ENCODE results near the gene SLC35F6.
"Not testable (repeated sequence)": the region's sequence is repeated elsewhere in the genome, so short reads cannot be mapped to it uniquely, and the experiment has no call there.

Gene SLC35F6

DNA sequence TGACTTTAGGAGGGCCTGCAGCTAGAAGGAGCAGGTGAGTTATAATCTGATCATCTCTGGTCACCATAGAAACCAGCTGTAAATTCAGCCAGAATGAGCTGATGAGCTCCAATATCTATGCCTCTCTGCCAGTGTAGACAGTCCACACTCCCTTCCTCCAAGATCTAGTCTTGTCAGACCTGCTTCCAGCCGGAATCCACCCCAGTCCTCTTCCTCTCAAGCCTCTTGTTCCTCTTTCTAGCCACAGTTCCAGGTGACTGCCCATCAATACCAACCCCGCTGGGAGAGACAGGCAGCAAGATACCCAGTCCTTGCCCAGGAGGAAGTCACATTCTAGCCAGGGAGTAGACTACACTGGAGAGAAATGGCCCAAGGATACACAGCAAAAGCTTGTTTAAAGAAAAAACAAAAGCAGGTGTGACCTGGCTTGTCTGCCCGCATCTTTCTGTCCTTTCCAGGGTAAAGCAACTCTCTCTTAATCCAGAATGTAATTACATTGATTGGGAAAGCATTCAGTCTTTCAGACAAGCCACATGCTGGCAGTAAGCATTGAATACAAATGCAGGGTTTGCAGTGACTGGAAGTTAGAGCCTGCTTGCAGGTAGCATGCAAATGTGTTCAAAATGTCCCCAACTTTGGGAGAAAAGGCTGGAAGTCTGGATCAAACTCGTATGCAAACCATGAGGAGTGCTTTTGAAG lies 9.0 kb upstream of the SLC35F6 start:
- Histone ChIP-seq H3K36me3 (no peaks in the 10 kb centered on the region), H3K27ac (peak overlapping the region; percentile 71), H3K27me3 (ENCODE audit: insufficient read depth, low read depth, severe bottlenecking) (no peaks in the 10 kb centered on the region), H3K4me3 (ENCODE audit: low read depth, low read length) (no peak overlapping the region), H3K9me3 (ENCODE audit: severe bottlenecking) (no peaks in the 10 kb centered on the region)
- no peak for DNase-seq
- TF ChIP-seq, protein P1, sequence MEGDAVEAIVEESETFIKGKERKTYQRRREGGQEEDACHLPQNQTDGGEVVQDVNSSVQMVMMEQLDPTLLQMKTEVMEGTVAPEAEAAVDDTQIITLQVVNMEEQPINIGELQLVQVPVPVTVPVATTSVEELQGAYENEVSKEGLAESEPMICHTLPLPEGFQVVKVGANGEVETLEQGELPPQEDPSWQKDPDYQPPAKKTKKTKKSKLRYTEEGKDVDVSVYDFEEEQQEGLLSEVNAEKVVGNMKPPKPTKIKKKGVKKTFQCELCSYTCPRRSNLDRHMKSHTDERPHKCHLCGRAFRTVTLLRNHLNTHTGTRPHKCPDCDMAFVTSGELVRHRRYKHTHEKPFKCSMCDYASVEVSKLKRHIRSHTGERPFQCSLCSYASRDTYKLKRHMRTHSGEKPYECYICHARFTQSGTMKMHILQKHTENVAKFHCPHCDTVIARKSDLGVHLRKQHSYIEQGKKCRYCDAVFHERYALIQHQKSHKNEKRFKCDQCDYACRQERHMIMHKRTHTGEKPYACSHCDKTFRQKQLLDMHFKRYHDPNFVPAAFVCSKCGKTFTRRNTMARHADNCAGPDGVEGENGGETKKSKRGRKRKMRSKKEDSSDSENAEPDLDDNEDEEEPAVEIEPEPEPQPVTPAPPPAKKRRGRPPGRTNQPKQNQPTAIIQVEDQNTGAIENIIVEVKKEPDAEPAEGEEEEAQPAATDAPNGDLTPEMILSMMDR (IDR thresholded peaks at IDR 0.05; ENCODE audit: low read depth, low read length), result no peak

DNA sequence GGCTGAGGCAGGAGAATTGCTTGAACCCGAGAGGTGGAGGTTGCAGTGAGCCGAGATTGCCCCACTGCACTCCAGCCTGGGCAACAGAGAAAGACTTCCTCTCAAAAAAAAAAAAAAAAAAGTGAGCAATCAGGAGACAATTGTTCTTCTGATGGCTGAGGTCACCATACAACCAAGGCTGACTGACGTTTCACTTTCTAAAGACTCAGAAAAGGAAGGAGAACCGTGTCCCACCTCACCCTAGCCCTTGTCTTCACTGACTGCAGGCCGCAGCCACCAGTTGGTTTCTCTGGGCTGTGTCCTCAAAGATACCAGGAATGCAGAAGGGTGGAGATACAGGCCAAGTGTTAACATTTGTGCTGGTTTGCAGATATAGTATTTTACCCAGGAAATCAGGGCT lies 7.7 kb upstream of the SLC35F6 start:
- Histone ChIP-seq H3K4me3 (ENCODE audit: low read depth, low read length) (no peak overlapping the region), H3K9me3 (ENCODE audit: severe bottlenecking) (no peaks in the 10 kb centered on the region), H3K27me3 (ENCODE audit: insufficient read depth, low read depth, severe bottlenecking) (no peaks in the 10 kb centered on the region), H3K36me3 (no peaks in the 10 kb centered on the region), H3K27ac (no peak overlapping the region)
- TF ChIP-seq, protein P1 (IDR thresholded peaks at IDR 0.05; ENCODE audit: low read depth, low read length), result no peak
- DNase-seq, result no peak

DNA sequence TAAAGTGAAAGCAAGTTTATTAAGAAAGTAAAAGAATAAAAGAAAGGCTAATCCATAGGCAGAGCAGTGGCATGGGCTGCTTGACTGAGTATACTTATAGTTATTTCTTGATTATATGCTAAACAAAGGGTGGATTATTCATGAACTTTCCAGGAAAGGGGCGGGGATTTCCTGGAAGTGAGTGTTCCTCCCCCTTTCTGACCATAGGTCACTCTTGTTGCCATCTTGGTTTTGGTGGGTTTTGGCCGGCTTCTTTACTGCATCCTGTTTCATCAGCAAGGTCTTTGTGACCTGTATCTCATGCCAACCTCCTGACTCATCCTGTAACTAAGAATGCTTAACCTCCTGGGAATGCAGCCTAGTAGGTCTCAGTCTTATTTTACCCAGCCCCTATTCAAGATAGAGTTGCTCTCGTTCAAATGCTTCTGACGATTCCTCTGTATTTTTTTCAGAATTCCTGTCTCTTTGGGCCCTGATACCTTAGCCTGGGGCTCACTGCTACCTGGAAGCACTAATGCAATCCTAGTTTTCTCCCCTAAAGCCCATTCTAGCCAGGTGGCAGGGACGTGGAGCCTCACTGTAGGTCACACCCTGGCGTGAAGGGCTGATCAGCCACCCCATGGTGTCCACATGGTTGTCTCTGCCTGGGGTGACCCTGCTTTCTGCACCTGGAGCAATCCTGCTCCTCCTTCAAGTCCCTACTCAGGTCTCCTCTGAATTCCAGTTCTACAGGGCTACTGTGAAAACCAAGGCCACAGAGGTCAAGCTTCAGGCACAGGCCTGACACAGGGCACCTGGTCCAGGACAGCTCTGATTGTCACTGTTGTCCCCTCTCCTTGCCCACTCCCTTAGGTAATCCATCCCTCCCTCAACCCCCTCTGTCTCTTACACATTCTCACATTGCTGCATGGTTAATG lies 6.0 kb upstream of the SLC35F6 start:
- Histone ChIP-seq H3K9me3 (ENCODE audit: severe bottlenecking) (peaks cover under 1% of the 10 kb centered on the region), H3K36me3 (no peaks in the 10 kb centered on the region), H3K27ac (no peak overlapping the region), H3K4me3 (ENCODE audit: low read depth, low read length) (no peak overlapping the region), H3K27me3 (ENCODE audit: insufficient read depth, low read depth, severe bottlenecking) (no peaks in the 10 kb centered on the region)
- TF ChIP-seq, protein P1 (IDR thresholded peaks at IDR 0.05; ENCODE audit: low read depth, low read length), result no peak
- DNase-seq, result no peak

DNA sequence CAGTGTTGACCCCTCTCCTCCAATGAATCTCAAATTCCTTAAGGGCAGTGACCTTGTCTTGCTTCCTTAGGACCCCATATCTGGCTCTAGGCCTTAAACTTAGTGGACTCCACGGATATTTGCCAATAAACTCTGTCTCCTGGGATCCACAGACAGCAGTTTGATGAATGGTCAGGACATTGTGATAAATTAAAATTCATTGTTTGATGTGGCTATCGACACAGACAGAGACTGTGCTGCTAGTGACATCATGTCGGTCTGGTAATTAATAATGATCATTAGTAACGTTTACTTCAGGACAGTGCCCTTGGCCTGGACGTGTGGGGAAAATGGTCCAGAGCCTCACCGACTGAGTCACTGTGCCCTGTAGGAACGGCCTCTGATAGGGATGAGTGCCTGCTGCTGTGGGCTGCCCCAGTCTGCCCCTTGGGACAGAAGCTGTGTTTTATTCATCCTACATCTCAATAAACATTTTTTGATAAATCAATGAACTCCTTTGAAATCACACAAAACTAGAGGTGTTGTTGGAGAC lies 5.2 kb upstream of the SLC35F6 start:
- H3K27ac ChIP-seq, result no peak overlapping the region
- H3K36me3 ChIP-seq, result no peaks in the 10 kb centered on the region
- H3K4me3 ChIP-seq (ENCODE audit: low read depth, low read length), result no peak overlapping the region
- peaks cover 4% of the 10 kb centered on the region for H3K9me3 ChIP-seq (ENCODE audit: severe bottlenecking)
- H3K27me3 ChIP-seq (ENCODE audit: insufficient read depth, low read depth, severe bottlenecking), result no peaks in the 10 kb centered on the region
- no peak for DNase-seq
- TF ChIP-seq, protein P1 (IDR thresholded peaks at IDR 0.05; ENCODE audit: low read depth, low read length), result no peak

- H3K4me3 ChIP-seq (ENCODE audit: low read depth, low read length), result no peak overlapping the region
- no peaks in the 10 kb centered on the region for H3K27me3 ChIP-seq (ENCODE audit: insufficient read depth, low read depth, severe bottlenecking)
- H3K9me3 ChIP-seq (ENCODE audit: severe bottlenecking), result peaks cover 4% of the 10 kb centered on the region
- no peaks in the 10 kb centered on the region for H3K36me3 ChIP-seq
- DNase-seq, result no peak
- TF ChIP-seq, protein P1 (IDR thresholded peaks at IDR 0.05; ENCODE audit: low read depth, low read length), result no peak
- no peak overlapping the region for H3K27ac ChIP-seq
Measured at GRCh38 chr2:26759845-26760244, 4.2 kb upstream of the SLC35F6 start.

- H3K36me3 ChIP-seq; H3K27me3 ChIP-seq (ENCODE audit: insufficient read depth, low read depth, severe bottlenecking); H3K9me3 ChIP-seq (ENCODE audit: severe bottlenecking); H3K27ac ChIP-seq; DNase-seq; H3K4me3 ChIP-seq (ENCODE audit: low read depth, low read length): not testable (repeated sequence)
Measured at GRCh38 chr2:26760991-26761390, 3.1 kb upstream of the SLC35F6 start.

All from WERI-Rb-1 (cell line).